ENCODE measurements around the gene STOML1.
A peak's percentile ranks its signal among the peaks of the same experiment; 100 is the strongest.

STOML1 gene

DNA sequence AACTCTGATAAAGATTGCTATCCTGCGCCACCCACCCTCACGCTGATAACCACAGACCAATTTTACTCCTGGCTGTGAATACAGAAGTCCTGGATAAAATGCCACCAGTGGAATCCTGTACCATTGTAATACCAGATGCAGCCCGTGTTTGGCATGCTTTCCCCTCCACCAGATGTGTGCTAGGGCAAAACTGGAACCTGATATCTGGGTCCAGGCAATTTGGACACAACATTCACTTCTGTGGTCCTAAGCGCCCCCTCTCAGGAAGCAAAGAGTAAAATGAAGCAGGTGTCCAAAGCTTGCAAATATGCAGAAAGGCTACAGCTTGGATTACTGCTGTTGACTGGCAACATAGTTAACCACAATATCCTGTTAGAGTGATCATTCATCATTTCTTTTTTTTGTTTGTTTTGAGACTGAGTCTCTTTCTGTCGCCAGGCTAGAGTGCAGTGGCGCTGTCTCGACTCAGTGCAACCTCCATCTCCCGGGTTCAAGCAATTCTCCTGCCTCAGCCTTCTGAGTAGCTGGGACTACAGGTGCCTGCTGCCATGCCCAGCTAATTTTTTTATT is 33.0 kb downstream of the STOML1 start:
- peak; percentile 4 for DNase-seq

DNA sequence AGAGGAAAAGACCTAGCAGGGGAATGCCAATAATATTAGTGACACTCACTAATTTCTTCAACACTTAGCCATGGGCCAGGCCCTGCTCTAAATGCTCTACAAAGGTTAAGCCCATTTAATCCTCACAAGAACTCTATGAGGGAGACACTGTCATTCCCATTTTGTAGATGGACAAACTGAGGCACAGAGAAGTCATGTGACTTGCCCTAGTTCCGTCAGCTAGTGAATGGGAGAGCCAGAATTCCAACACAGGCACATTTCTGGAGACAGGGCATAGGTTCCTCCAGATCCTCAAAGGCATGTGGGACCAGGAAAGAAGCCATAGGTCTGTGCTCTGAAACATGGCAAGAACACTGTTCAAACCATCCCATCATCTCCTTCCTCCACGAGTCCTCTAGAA is 34.3 kb downstream of the STOML1 start:
- no peak for DNase-seq

DNA sequence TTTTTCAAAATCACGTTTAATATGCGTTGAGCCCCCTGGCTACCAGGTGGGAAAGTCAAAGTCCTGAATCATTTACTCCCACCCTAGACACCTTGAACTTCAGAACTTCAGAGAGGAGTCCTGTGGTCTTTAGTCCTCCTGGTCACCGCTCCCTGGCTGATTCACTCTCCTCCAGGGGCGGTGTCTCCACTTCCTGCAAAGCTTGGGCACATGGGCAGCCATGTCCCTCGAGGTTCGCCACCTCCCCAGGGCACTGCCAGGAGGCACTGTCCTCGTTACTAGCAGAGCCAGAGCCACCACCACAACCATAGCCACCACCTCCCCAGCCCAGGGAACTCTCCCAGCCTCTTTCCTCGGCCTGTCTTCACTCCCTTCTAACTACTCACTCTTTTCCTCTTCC is 34.8 kb downstream of the STOML1 start:
- DNase-seq, result no peak

DNA sequence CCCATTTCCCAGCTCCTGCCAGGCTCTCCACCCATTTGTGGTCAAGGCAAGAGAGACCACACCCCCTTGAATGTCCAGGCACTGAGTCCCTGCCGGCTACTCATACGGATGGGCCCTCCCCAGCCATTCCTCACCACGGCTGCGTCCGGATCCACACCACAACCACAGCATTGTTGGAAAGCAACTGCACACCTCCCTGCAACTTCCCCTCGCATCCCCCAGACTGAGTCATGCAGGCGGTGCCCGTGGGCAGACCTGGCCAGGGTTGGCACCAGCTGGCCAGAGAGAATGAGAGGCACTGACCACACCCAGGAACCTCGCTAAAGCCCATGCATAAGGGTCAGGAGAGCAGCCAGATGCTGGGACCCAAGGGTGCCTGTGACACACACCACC is 35.4 kb downstream of the STOML1 start:
- DNase-seq, result no peak

DNA sequence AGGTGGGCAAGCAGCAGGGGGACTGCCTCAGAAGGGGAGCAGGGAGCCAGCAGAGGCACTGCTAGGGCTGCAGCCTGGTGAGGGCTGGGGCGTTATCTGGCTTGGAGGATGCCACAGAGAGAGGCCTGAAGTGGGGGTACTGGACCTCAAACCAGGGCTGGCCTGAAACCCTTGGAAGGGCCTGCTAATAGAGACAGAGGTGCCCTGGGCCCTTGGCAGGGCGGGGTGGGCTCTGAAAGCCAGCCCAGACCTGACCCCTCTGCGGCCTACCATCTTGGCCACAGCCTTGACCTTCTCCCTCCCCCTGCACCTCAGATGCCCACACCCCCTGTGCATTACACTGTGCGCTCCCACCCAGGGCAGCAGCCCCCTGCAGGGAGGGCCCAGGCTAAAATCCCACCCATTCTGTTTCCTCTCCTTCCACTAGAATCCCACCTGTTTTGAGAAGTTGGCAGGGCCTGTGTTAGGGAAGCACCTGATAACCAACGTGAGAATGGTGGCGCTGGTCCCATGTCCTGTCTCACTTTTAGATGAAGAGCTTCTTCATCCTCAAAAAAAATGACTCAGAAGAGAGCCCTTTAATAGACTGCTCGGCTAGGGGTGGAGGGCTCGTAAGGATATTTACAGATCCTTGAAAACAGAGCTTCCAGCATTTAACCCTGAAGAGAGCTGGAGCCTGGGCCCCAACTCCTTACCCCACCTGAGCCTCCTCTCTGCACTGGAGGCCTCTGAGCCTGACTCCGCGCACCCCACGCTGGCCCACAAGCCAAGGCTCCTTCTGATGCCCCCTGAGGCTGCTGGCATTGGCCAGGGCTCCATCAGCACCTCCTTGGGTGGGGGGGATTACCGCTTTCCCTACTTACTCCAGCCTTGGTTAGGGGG is 36.0 kb downstream of the STOML1 start:
- no peak for DNase-seq

DNA sequence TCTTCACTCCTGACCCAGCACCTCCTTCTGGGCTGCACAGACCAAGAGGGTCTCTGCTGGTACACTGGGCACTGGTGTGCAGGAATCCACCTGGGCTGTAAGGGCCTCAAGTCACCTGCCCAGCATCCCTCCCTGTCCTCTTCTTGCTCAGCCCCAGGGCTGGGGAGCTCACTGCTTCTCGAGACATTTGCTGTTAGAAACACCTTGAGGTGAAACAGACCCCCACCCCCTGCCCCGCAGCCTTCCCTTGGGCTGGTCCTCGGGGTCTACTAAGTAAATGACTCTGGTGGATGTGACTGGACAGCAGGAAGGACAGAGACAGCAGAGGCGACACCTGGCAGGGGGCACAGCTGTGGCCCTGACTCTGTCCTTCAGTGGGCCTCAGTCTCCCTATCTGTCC is 36.8 kb downstream of the STOML1 start:
- no peak for DNase-seq

DNA sequence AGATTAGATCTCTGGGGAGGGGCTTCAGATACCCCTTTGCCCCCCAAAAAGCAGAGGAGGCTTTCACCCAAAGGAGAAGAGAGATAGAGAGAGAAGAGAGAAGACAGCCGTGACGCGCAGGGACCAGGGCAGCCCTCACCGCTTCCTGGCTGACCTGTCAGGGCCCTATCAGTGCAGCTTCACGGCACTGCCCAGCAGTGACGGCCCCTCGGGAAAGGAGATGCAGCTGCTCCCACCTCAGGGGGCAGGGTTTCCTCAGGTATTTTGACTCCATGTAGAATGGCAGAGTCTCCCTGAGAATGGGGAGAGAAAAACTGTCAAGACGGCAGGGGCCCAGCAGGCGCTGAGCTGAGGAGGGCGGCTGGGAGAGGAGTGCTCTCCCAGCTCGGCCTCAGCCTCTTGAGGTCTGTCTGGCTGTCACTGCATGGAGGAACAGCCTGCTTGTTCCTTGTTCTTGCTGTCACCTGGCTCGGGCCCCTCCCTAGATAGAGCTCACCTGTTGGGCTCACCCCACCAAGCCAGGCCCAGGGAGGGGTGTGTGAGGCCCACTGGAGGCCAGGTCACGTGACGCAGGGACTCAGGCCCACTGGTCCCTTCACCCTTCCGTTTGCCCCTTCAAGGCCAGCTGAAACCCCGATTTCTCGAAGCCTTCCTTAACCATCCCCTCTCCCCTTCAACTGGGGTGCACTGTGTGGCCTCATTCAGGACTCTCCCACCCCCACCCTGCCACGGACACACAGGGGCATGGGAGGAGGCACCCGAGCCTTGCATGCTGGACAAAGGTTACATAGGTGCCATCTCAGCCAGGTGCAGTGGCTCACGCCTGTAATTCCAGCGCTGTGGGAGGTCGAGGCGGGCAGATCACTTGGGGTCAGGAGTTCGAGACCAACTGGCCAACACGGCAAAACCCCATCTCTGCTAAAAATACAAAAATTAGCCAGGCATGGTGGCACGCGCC is 37.6 kb downstream of the STOML1 start:
- no peak for DNase-seq

DNA sequence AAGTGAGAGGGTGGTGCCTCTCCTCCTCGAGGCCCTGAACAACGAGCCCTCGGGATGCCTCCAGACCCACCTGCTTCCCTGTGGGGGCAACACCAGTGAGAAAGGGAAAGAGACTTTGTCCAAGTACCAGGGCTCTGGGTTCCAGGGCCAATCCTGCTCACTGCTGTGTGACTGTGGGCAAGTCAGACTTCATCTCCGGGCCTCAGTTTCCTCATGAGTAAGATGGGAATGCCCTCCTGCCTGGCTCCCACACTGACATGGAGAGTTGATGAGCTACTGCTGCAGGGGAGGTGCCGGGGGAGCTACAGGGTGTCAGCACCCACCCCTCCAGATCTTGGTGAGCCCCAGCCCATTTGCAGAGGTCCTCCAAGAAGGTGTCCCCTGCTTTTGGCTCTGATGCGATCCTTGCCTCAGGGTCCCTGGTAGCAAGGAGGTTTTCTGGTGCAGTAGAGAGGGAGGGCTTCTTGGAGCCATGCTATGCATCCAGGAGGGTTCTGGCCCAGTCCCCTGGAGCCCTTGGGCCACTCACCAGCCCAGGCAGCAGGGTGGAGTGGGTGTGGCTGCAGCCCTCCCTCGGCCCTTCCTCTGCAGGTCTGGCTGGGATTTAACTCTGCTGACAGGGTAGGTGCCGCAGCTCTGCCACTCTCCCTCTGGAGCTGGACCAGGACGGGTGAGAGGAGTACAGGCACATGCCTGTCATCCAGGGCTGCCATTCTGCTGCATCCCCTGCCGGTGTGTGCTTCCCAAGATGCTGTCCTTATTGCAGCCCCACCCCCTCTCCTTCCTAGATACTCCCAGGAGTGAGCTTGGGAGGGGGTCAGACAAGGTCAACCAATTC is 39.0 kb downstream of the STOML1 start:
- DNase-seq, result no peak

DNA sequence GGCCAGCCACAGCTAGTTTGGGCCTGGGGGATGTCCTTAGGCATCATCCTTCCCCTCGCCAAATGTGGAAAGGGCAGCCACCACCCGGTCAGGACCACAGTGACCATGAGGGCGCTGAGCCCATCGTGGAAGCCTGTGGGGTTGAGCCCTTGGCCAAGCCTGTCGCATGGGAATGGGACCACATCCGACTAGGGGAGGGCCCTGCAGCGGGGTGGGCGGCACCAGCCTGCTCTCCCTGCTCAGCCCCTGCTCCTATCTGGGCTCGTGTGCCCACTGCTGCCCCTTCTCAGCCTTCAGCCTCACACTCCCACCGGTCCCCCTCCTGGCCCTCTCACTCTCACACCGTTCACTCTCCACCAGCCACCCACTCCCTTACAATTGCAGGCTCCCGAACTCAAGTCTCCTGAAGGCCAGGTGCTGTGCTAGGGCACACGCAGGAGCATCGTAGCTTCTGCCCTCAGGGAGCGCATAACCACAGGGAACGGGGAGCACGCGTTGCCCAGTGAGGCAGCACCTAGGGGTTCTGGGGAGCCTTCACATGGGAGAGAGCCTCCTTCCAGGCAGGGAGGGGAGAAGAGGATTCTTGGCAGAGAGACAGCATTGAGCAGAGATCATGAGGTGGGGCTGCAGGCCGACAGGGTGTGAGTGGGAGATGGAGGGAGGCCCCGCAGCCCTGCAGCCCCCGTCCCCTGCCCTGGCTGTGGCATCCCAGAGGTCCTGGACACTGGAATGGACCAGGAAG is 39.8 kb downstream of the STOML1 start:
- DNase-seq, result no peak

DNA sequence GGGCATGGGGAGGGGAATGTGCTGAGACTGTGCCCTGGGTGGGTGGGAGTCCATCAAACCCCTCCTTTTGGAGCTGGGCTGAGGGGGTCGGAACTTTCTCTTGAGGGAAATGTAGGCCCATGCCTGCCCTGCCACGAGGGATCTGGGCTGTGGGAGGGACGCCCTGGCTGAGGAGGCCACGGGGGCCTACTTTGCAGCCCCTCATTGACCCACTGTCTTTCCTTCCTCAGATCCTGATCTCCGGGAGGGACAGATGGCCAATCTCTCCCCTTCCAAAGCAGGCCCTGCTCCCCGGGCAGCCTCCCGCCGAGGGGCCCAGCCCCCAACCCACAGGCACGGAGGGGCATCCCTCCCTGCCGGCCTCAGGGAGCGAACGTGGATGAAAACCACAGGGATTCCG is 40.5 kb downstream of the STOML1 start:
- DNase-seq, result no peak

DNA sequence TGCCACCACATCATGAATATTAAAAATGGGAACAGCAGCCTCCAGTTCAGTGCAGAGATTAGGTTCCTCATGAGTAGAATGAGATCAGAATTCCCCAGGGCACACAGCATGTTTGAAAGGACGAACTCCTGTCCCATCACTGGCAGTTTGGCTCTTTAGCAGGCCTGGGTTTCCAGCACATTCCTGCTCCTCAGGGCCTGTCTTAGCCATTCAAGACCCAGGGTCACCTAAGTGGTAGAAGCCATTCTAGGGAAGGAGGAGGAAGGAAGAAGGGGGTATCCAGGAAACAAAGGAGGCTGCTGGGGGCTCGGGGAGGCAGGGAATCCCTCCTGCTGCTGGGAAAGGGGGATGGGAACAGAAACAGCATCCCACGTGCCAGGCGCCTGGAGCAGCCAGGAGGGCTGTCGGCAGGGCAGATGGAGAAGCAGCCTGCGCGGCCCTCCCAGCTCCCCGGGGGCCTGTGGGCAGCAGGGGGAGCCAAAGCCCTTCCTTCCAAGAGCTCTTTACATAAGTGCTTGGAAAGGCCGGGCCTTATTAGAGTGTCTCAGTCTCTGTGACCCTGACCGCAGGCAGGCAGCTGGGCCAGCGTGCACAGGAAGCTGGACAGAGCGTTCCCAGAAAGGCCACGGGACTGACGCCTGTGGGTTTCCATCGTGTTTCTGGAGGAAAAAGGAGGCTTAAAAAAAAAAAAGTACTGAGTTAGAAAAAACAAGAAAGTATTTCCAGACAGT is 41.1 kb downstream of the STOML1 start:
- peak; percentile 47 for DNase-seq

DNA sequence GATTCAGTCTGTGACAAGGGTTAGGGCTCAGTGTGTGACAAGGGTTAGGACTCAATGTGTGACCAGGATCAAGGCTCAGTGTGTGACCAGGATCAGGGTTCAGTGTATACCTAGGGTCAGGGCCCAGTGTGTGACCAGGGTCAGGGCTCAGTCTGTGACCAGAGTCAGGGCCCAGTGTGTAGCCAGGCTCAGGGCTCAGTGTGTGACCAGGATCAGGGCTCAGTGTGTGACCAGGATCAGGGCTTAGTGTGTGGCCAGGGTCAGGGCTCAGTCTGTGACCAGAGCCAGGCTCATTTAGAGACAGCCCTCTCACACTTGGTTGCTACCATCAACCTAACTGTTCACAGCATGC is 41.6 kb downstream of the STOML1 start:
- no peak for DNase-seq

DNA sequence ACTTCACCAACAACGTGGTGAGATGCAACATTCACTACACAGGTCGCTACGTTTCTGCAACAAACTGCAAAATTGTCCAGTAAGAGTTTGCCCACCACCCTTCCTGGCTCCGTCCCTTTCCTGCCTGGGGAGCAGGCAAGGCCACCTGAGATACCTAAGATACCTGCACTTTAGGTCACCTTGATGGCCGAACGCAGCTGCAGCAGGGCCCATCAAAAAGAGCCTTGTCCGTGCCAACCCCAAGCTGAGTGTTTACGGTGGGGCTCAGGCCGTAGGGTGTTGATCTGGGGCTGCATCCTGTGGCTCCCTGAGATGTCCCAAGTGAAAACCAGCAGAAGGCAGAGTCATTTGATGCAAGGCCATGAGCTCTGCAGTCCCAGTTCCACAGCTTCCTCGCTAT is 42.6 kb downstream of the STOML1 start:
- no peak for DNase-seq

DNA sequence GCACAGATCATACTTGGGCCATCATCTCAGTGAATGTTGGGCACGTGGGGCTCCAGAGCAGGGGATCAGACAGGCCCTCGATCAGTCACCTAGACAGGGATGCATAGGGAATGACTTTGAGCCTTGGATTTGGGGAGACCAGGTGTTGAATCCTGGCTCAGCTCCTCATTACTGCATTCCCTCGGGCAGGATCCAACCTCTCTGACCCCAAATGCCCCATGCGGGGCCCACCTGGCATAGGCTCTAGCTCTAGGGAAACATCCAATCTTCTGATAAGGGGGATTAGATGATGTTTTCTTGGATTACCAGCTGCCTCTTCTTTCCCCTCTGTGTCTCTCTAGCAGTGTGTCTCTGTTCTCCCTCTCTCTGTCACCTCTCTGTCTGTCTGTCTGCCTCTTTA is 43.1 kb downstream of the STOML1 start:
- no peak for DNase-seq

DNA sequence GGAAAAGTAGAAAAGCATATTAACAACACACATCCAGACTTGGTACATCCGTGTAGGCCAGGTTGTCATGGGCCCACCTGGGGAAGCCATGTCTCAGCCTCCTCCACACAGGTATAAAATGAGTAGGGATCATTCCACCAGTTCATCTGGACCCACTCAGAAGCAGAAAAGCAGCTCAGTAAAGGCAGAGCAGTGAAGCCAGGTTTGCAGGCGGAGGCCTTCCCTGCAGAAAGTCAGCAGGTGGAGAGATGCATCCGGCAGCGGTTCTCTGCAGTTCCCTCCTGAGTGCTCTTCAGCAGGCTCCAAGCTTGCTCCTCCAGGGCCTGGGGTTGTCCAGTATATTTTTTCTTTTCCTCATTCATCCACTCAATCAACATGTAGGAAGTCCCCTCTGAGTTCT is 43.7 kb downstream of the STOML1 start:
- no peak for DNase-seq

DNA sequence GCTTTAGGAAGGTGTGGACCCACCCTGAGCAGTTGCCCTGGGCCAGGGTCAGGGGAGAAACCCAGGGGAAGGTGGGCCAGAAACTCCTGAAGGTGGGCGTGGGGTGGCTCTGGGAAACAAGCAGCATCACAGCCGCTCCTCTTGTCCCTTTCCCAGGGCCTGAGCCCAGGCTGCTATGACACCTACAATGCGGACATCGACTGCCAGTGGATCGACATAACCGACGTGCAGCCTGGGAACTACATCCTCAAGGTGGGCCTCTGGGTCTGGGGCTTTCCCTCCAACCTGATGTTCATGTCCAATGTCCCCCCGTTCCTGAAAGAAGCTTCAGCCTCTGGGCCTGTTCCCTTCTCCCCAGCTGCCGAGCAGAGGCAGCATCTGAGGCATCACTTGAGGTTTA is 44.4 kb downstream of the STOML1 start:
- no peak for DNase-seq

DNA sequence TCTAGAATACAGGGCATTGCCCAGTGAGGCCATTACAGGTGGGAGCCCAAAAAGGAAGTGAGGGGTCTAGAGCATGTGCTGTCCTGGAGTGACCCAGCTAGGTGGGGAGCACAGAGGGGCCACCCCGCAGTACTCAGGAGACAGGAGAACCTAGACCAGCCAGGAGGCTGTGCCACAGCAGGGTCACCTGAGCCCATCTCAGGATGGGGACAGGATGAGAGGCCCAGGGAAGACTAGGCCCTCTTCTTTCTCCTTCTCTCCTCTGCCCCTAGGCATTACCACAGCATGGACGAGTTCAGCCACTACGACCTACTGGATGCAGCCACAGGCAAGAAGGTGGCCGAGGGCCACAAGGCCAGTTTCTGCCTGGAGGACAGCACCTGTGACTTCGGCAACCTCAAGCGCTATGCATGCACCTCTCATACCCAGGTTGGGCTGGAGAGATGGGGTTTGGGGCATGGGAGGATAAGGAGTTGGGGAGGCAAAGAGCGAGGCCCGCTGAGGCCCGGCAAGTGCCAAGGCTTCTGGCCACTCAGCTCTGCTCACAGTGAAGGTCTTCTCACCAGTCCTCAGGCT is 45.2 kb downstream of the STOML1 start:
- DNase-seq, result no peak

DNA sequence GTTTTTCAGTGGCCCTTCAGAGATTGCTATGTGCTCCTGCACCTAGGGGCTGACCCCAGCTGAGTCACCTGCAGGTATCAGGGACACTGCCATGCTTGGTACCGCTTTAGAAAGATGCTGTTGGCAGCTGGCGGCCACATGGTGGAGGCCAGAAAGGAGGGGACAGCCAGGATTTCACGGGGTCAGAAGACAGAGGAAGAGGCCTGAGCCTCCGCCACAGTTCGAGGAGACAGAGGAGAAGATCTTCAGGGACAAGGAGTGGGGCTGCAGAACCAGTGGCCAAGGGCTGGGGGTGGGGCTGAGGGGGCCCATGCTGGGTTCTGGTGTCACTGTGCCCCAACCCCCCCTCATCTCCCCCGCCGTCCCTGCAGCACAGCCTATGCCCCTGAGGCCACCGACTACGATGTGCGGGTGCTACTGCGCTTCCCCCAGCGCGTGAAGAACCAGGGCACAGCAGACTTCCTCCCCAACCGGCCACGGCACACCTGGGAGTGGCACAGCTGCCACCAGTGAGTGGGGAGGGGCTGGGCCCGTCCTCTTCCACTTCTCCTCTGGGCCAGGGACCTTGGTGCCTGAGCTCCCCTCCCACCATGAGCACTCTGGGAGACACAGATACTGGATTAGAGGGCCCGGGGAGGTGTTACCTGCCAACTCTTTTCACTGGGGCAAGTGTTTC is 45.9 kb downstream of the STOML1 start:
- DNase-seq, result no peak

DNA sequence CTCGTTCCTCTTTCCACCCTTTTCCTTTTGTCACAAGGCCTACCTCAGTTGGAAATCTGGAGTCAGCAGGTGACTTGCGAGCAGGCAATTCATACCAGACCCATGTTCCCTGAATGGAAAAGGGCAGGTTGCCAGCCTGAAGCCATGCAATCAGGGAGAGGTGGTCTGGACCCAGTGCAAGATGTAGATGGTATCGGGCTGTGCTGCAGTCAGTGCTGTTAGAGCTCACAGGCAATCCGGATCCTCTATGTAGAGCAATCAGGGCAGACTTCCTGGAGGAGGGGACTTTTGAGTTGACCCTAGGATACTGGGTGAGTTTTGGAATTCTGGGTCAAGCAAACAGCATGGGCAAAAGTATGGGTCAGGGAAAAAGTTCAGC is 47.0 kb downstream of the STOML1 start:
- no peak for DNase-seq

Measured in DMS79 treated with DMSO at 0.1 percent for 48 hours (cell line).